WTC11 (cell line): ENCODE measurements around the gene DNAI7.

Experiments
- ESRRA ChIP-seq: sonication (generic); formaldehyde crosslinking; IDR thresholded peaks from 2 replicates; pipeline ENCODE4 v1.8.1; 2022; ENCODE audit warnings: mild to moderate bottlenecking, missing genetic modification reagents, borderline replicate concordance
- JUN ChIP-seq: sonication (generic); formaldehyde crosslinking; IDR thresholded peaks from 2 replicates; pipeline ENCODE4 v1.8.0; 2023; ENCODE audit warnings: mild to moderate bottlenecking, missing genetic modification reagents
- NFYB ChIP-seq: sonication (generic); formaldehyde crosslinking; conservative IDR thresholded peaks from 2 replicates; pipeline ENCODE4 v1.8.0; 2022; ENCODE audit warnings: low read depth, missing genetic modification reagents
- ZBTB21 ChIP-seq: sonication (generic); formaldehyde crosslinking; IDR thresholded peaks from 2 replicates; pipeline ENCODE4 v1.8.1; 2023; ENCODE audit warnings: mild to moderate bottlenecking, missing genetic modification reagents, borderline replicate concordance
- TF ChIP-seq, protein P1 (sequence below): sonication (generic); formaldehyde crosslinking; IDR thresholded peaks from 2 replicates; pipeline ENCODE4 v1.8.1; 2023; ENCODE audit warnings: mild to moderate bottlenecking, missing genetic modification reagents
- TF ChIP-seq, protein P2 (sequence below): fragments of 200-600 bp; IDR thresholded peaks from 2 replicates; pipeline ENCODE4 v1.8.0; 2022; ENCODE audit warnings: antibody characterized with exemption

DNA sequence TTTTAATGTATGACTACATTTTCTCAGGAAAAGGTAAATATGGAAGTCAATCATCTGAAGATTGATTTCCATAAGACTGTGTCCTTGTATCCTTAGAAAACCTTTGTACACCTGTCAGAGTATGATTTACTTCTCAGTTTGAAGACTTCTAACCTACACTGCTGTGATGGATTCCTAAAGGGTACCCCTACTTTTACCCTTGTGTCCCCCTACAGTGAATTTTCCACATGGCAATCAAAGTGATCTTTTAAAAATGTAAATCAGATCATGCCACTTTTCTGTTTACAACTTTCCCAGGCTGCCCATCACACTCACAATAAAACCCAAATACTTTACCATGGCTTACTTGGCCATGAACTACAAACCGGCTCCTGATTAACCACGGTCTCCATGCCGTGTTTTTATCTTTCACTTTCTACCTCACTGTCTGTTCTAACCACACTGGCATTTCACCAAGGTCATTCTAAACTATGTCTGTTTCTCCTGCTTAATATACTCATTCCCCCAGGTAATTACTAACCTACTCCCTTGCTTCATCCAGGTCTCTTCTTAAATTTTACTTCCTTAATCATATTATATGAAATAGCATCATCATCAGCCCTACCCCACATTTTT, 8.1 kb downstream of the DNAI7 start:
- TF ChIP-seq, protein P1, sequence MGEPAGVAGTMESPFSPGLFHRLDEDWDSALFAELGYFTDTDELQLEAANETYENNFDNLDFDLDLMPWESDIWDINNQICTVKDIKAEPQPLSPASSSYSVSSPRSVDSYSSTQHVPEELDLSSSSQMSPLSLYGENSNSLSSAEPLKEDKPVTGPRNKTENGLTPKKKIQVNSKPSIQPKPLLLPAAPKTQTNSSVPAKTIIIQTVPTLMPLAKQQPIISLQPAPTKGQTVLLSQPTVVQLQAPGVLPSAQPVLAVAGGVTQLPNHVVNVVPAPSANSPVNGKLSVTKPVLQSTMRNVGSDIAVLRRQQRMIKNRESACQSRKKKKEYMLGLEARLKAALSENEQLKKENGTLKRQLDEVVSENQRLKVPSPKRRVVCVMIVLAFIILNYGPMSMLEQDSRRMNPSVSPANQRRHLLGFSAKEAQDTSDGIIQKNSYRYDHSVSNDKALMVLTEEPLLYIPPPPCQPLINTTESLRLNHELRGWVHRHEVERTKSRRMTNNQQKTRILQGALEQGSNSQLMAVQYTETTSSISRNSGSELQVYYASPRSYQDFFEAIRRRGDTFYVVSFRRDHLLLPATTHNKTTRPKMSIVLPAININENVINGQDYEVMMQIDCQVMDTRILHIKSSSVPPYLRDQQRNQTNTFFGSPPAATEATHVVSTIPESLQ (CRISPR knock-in tag) = no peak
- TF ChIP-seq NFYB (no peak), ESRRA (CRISPR knock-in tag) (no peak), ZBTB21 (no peak), JUN (CRISPR knock-in tag) (no peak)
- TF ChIP-seq, protein P2, sequence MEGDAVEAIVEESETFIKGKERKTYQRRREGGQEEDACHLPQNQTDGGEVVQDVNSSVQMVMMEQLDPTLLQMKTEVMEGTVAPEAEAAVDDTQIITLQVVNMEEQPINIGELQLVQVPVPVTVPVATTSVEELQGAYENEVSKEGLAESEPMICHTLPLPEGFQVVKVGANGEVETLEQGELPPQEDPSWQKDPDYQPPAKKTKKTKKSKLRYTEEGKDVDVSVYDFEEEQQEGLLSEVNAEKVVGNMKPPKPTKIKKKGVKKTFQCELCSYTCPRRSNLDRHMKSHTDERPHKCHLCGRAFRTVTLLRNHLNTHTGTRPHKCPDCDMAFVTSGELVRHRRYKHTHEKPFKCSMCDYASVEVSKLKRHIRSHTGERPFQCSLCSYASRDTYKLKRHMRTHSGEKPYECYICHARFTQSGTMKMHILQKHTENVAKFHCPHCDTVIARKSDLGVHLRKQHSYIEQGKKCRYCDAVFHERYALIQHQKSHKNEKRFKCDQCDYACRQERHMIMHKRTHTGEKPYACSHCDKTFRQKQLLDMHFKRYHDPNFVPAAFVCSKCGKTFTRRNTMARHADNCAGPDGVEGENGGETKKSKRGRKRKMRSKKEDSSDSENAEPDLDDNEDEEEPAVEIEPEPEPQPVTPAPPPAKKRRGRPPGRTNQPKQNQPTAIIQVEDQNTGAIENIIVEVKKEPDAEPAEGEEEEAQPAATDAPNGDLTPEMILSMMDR = no peak
